K562 (cell line): ENCODE data around the gene CDH18. TPM values are rescaled to one million over a fixed set of nuclear protein-coding genes. Genes with fewer than 3 reads are reported as not detected.

ENCODE experiments used
- ATAC-seq: fragments of 200-7000 bp; cut with Tn5 transposase; 3 replicates; pipeline ENCODE4 v1.9.1; 2020; ENCODE audit warnings: moderate library complexity
- BruUV-seq: library from RNA; stranded (reverse); fragments of 400-500 nt; replicated peaks from 2 replicates; lab custom pipeline; 2021; lab: Mats Ljungman, UMichigan
- CTCF ChIA-PET: fragments of 300-600 bp; formaldehyde crosslinking; extraction: SDS; loops from one replicate; lab custom pipeline; 2021; ENCODE audit warnings: low intra/inter-chr PET ratio; lab: Yijun Ruan, JAX
- POLR2A ChIA-PET: fragments of 300-600, 350-650 bp; sonication (Branson Sonifier 250); formaldehyde crosslinking; extraction: SDS; loops from one replicate; lab custom pipeline; 2021; ENCODE audit warnings: antibody characterized with exemption, inconsistent platforms; lab: Yijun Ruan, JAX
- DNase-seq, 4 experiments: peaks; one replicate each; pipeline versions ENCODE4 v3.0.0 to v3.0.0-alpha.2; 2011 to 2018; ENCODE audit warnings: low spot score in 3 of 4, mixed read lengths in 3 of 4; ENCODE audit errors: extremely low read depth in 1 of 4
- FAIRE-seq: peaks from 2 replicates; lab custom pipeline; 2011; peaks lifted over from hg19 to GRCh38; lab: Jason Lieb, UNC
- H2AFZ ChIP-seq: 2 replicates; pipeline ENCODE4 v1.6.0; 2011; ENCODE audit warnings: low read depth, low read length, control low read depth, inconsistent platforms
- H3K27ac ChIP-seq: fragments of 200-600 bp; 3 replicates; pipeline ENCODE4 v1.8.0; 2011; ENCODE audit warnings: low read depth, mild to moderate bottlenecking, control low read depth, inconsistent platforms, low read length, moderate library complexity, mixed read lengths; ENCODE audit errors: extremely low read depth
- H3K27me3 ChIP-seq, 2 experiments: fragments of 300-600 bp in 1 of 2; 2 replicates in 1 of 2; 3 replicates in 1 of 2; pipeline versions ENCODE4 v1.6.0 to v1.8.0; 2011; ENCODE audit warnings: inconsistent platforms in 2 of 2, low read length in 2 of 2, mild to moderate bottlenecking in 1 of 2, mixed read lengths in 1 of 2, moderate library complexity in 1 of 2; ENCODE audit not compliant: control insufficient read depth in 2 of 2, insufficient read depth in 2 of 2
- H3K36me3 ChIP-seq: fragments of 300-600 bp; 3 replicates; pipeline ENCODE4 v1.8.0; 2011; ENCODE audit warnings: mild to moderate bottlenecking, low read length, inconsistent platforms; ENCODE audit not compliant: control insufficient read depth, insufficient read depth
- H3K4me1 ChIP-seq, 2 experiments: fragments of 200-600 bp in 1 of 2; replicated peaks in 1 of 2; 2 replicates in 1 of 2; 3 replicates in 1 of 2; pipeline versions ENCODE4 v1.5.1 to v1.8.0; 2011; ENCODE audit warnings: inconsistent platforms in 2 of 2, low read length in 2 of 2, mild to moderate bottlenecking in 1 of 2, mixed read lengths in 1 of 2, moderate library complexity in 1 of 2; ENCODE audit not compliant: control insufficient read depth in 2 of 2, insufficient read depth in 2 of 2
- H3K4me2 ChIP-seq: 2 replicates; pipeline ENCODE4 v1.6.1; 2011; ENCODE audit warnings: low read length, control low read depth, inconsistent platforms, mixed read lengths; ENCODE audit not compliant: insufficient read depth
- H3K4me3 ChIP-seq: fragments of 200-600 bp; sonication (generic), shearing (Covaris generic); 2 replicates; pipeline ENCODE4 v1.5.1; 2016; ENCODE audit warnings: control low read depth, inconsistent platforms
- H3K79me2 ChIP-seq: fragments of 200-600 bp; 3 replicates; pipeline ENCODE4 v1.8.0; 2011; ENCODE audit warnings: low read length, inconsistent platforms; ENCODE audit not compliant: control insufficient read depth, insufficient read depth
- H3K9ac ChIP-seq, 2 experiments: 2 replicates each; pipeline versions ENCODE4 v1.6.0 to v1.6.1; 2011; ENCODE audit warnings: low read depth in 2 of 2, low read length in 2 of 2, control low read depth in 1 of 2, inconsistent platforms in 1 of 2, mild to moderate bottlenecking in 1 of 2, mixed read lengths in 1 of 2; ENCODE audit not compliant: insufficient read depth in 1 of 2
- H3K9me1 ChIP-seq: one replicate; pipeline ENCODE4 v1.6.0; 2011; ENCODE audit warnings: inconsistent platforms, mild to moderate bottlenecking, low read length, moderate library complexity; ENCODE audit not compliant: control insufficient read depth, insufficient read depth
- H3K9me3 ChIP-seq: replicated peaks from 2 replicates; pipeline ENCODE4 v1.5.1; 2011; ENCODE audit warnings: low read depth, low read length, inconsistent platforms; ENCODE audit not compliant: control insufficient read depth, insufficient read depth
- H4K20me1 ChIP-seq: replicated peaks from 2 replicates; pipeline ENCODE4 v1.6.1; 2011; ENCODE audit warnings: low read length, inconsistent platforms, mixed read lengths; ENCODE audit not compliant: control insufficient read depth, insufficient read depth
- BRD4 ChIP-seq: fragments of 200-600 bp; sonication (generic); IDR thresholded peaks from 2 replicates; pipeline ENCODE4 v1.6.1; 2017; ENCODE audit warnings: inconsistent platforms
- CBX1 ChIP-seq: sonication (generic); IDR thresholded peaks from 2 replicates; pipeline ENCODE4 v1.6.1; 2016; ENCODE audit warnings: antibody characterized with exemption, low read depth, mild to moderate bottlenecking
- CBX2 ChIP-seq: fragments of 200-600 bp; sonication (generic); IDR thresholded peaks from one replicate; pipeline ENCODE4 v1.6.1; 2012; ENCODE audit warnings: mild to moderate bottlenecking, low read length, inconsistent platforms; ENCODE audit not compliant: insufficient read depth, poor library complexity, severe bottlenecking
- CHCHD3 ChIP-seq: fragments of 250-450 bp; sonication (Bioruptor Pico); IDR thresholded peaks from 2 replicates; pipeline ENCODE4 v2.1.2; 2022; ENCODE audit warnings: mild to moderate bottlenecking
- NCOA2 ChIP-seq, 2 experiments: fragments of 450-650 bp; IDR thresholded peaks; 2 replicates each; pipeline ENCODE4 v1.6.1; 2018; ENCODE audit warnings: mild to moderate bottlenecking in 2 of 2, moderate library complexity in 1 of 2; ENCODE audit not compliant: partially characterized antibody in 2 of 2
- PATZ1 ChIP-seq: fragments of 250-450 bp; sonication (Bioruptor Pico); IDR thresholded peaks from 2 replicates; pipeline ENCODE4 v1.5.0; 2020; ENCODE audit warnings: mild to moderate bottlenecking, borderline replicate concordance
- PYGO2 ChIP-seq: fragments of 450-650 bp; IDR thresholded peaks from 2 replicates; pipeline ENCODE4 v1.6.1; 2016; ENCODE audit warnings: mild to moderate bottlenecking, missing genetic modification characterization, moderate library complexity, missing compliant biosample characterization
- SREBF2 ChIP-seq: sonication (generic); formaldehyde crosslinking; IDR thresholded peaks from 2 replicates; pipeline ENCODE4 v1.4.0; 2020; ENCODE audit warnings: mild to moderate bottlenecking, missing genetic modification reagents
- SRSF7 ChIP-seq: fragments of 200-400 bp; formaldehyde crosslinking; optimal IDR thresholded peaks from 2 replicates; pipeline ENCODE3; 2017; ENCODE audit warnings: mild to moderate bottlenecking, low read depth, low read length
- TCFL5 ChIP-seq: fragments of 250-450 bp; sonication (Bioruptor Pico); conservative IDR thresholded peaks from 2 replicates; pipeline ENCODE4 v1.6.1; 2021; ENCODE audit warnings: mild to moderate bottlenecking, moderate library complexity, matching md5 sums
- TEAD1 ChIP-seq, 2 experiments: fragments of 450-650 bp in 1 of 2; sonication (generic) in 1 of 2; formaldehyde crosslinking; IDR thresholded peaks; 2 replicates each; pipeline versions ENCODE4 v1.4.0 to v1.8.0; 2020 to 2022; ENCODE audit warnings: mild to moderate bottlenecking in 2 of 2, missing genetic modification reagents in 1 of 2
- TEAD4 ChIP-seq, 2 experiments: sonication (generic) in 1 of 2; formaldehyde crosslinking in 1 of 2; IDR thresholded peaks; 2 replicates each; pipeline versions ENCODE4 v1.6.1 to v1.8.0; 2012 to 2022; ENCODE audit warnings: borderline replicate concordance in 1 of 2, inconsistent platforms in 1 of 2, low read length in 1 of 2, mild to moderate bottlenecking in 1 of 2, missing genetic modification reagents in 1 of 2
- ZNF280B ChIP-seq: fragments of 250-450 bp; sonication (Bioruptor Pico); IDR thresholded peaks from 2 replicates; pipeline ENCODE4 v1.5.1; 2021; ENCODE audit warnings: mild to moderate bottlenecking
- ZNF316 ChIP-seq: fragments of 450-650 bp; IDR thresholded peaks from 2 replicates; pipeline ENCODE4 v1.6.1; 2016
- ZNF347 ChIP-seq: fragments of 450-650 bp; formaldehyde crosslinking; IDR thresholded peaks from 2 replicates; pipeline ENCODE4 v1.4.0; 2020; ENCODE audit warnings: low read depth, mild to moderate bottlenecking, moderate library complexity
- WGBS: fragments of 100-300 bp; shearing (Covaris generic); methylation state at CpG from one replicate; pipeline ENCODE4 v1.1.6; 2016; ENCODE audit warnings: low coverage, mixed read lengths; ENCODE audit not compliant: insufficient coverage; ENCODE audit errors: missing lambda C conversion rate; 5-methylcytosine and 5-hydroxymethylcytosine counted together
- in situ Hi-C: fragments of 300-500 bp; cut with MboI; formaldehyde crosslinking; loops from 4 replicates; pipeline ENCODE4 v1.15.0; 2018; ENCODE audit warnings: inconsistent platforms, mixed read lengths
- intact Hi-C: fragments of 100-400 bp; cut with micrococcal nuclease; formaldehyde crosslinking; loops from 2 replicates; pipeline ENCODE4 v1.14.2; 2022
- polyA plus RNA-seq, 8 experiments: library from polyadenylated mRNA; depleted of rRNA in 4 of 8; stranded (reverse) in 5 of 8; unstranded in 3 of 8; fragments of >200 nt; fragmentation: Nextera tagmentation in 2 of 8; fragmentation: Illumina TruSeq in 1 of 8; extraction: Ambion mirVana in 2 of 8; extraction: Trizol in 1 of 8; gene quantifications; 2 replicates each; pipeline versions ENCODE4 v1.2.1 to v1.2.3, GENCODE V29; 2011 to 2014; ENCODE audit warnings: inconsistent platforms in 1 of 8, missing spikeins in 1 of 8
- total RNA-seq, 7 experiments: library from RNA; depleted of rRNA in 6 of 7; stranded (reverse); fragments of >200 nt in 6 of 7; fragmentation: Illumina TruSeq in 2 of 7; extraction: Trizol in 2 of 7; gene quantifications; 2 replicates each; pipeline versions ENCODE4 v1.2.1 to v1.2.3, GENCODE V29; 2011 to 2021; ENCODE audit warnings: low replicate concordance in 1 of 7

The CDH18 gene
- total and polyA plus RNA-seq, 9 of the 15 experiments (the other 6 are each of a cell fraction or from before 2014, with no cell fraction given): 0.18 to 1.4 (median 0.31) TPM

- no peaks in the 10 kb centered on the region for H4K20me1 ChIP-seq
- H3K79me2 ChIP-seq: no peaks in the 10 kb centered on the region
- POLR2A ChIA-PET: no interaction called here
- no peaks in the 10 kb centered on the region for H3K27me3 ChIP-seq
- no peak for TF ChIP-seq ZNF280B
- no peak for TF ChIP-seq NCOA2 (IDR thresholded peaks at IDR 0.05; ENCODE audit: partially characterized antibody in 2 of 2)
- TF ChIP-seq CHCHD3 (CRISPR knock-in tag): no peak
- TF ChIP-seq TEAD1 (CRISPR knock-in tag; IDR thresholded peaks at IDR 0.05): no peak
- no peak for TF ChIP-seq CBX2
- no peak for TF ChIP-seq PYGO2 (tag)
- no peak for TF ChIP-seq ZNF347 (CRISPR knock-in tag)
- TF ChIP-seq ZNF316: no peak
- TF ChIP-seq TCFL5 (CRISPR knock-in tag): no peak
- no peak for TF ChIP-seq TEAD4 (IDR thresholded peaks at IDR 0.05; ENCODE audit: low read length)
- TF ChIP-seq TEAD4 (CRISPR knock-in tag; IDR thresholded peaks at IDR 0.05; ENCODE audit: borderline replicate concordance): no peak
- no peak for TF ChIP-seq SRSF7
- no peak for TF ChIP-seq CBX1
- TF ChIP-seq PATZ1 (CRISPR knock-in tag): no peak
- no peak for TF ChIP-seq BRD4
- TF ChIP-seq SREBF2 (CRISPR knock-in tag): no peak
- TF ChIP-seq, all 486 proteins: peak for 0
- intact Hi-C loops: no loop called here
- Histone ChIP-seq H3K36me3 (no peaks in the 10 kb centered on the region), H3K9me1 (no peaks in the 10 kb centered on the region), H3K9ac (no peak overlapping the region), H2AFZ (no peak overlapping the region), H3K4me2 (no peak overlapping the region), H3K4me1 (no peaks in the 10 kb centered on the region), H3K4me3 (no peak overlapping the region), H3K9me3 (no peaks in the 10 kb centered on the region), H3K27ac (no peak overlapping the region)
- FAIRE-seq (no peak), DNase-seq (no peak), ATAC-seq (no peak)
- in situ Hi-C loops: no loop called here
- WGBS: 0% methylated on average over 1 of the region's 1 CpG
- CTCF ChIA-PET: no interaction called here
- no TSS peak for BruUV-seq
Measured at GRCh38 chr5:19565466-19565865, 422.5 kb downstream of the CDH18 start.
